PC-3 (cell line): Measurements from ENCODE around the gene BNIP5. TPM values are rescaled to one million over a fixed set of nuclear protein-coding genes. Genes with fewer than 3 reads are reported as not detected.

Experiments
- ATAC-seq: fragments of 200-7000 bp; cut with Tn5 transposase; 2 replicates; pipeline ENCODE4 v1.9.1; 2020; ENCODE audit warnings: mild to moderate bottlenecking, moderate library complexity
- BruUV-seq: library from RNA; stranded (reverse); fragments of 400-500 nt; replicated peaks from 2 replicates; lab custom pipeline; 2021; lab: Mats Ljungman, UMichigan
- CTCF ChIA-PET: fragments of 300-600 bp; sonication (Branson Sonifier 250); formaldehyde crosslinking; loops from one replicate; lab custom pipeline; 2022; ENCODE audit warnings: antibody characterized with exemption; lab: Charles Lee
- POLR2A ChIA-PET: fragments of 300-600 bp; sonication (Branson Sonifier 250); formaldehyde crosslinking; loops from one replicate; lab custom pipeline; 2022; ENCODE audit warnings: antibody characterized with exemption; ENCODE audit not compliant: unreplicated experiment; lab: Charles Lee
- DNase-seq: peaks from one replicate; pipeline ENCODE4 v3.0.0-alpha.2; 2015
- H2AFZ ChIP-seq: fragments of 300-600 bp; sonication (generic); 2 replicates; pipeline ENCODE4 v1.6.0; 2016; ENCODE audit warnings: antibody characterized with exemption, low read length
- H3F3A ChIP-seq: fragments of 300-600 bp; sonication (generic); one replicate; pipeline ENCODE4 v1.6.0; 2017; ENCODE audit warnings: antibody characterized with exemption, low read length, control low read depth, mild to moderate bottlenecking; ENCODE audit not compliant: unreplicated experiment
- H3K27ac ChIP-seq: fragments of 300-600 bp; sonication (generic); 2 replicates; pipeline ENCODE4 v1.5.1; 2016; ENCODE audit warnings: mild to moderate bottlenecking, low read length
- H3K27me3 ChIP-seq: fragments of 300-600 bp; sonication (generic); 2 replicates; pipeline ENCODE4 v1.6.1; 2016; ENCODE audit warnings: low read length, mixed read lengths
- H3K36me3 ChIP-seq: fragments of 300-600 bp; sonication (generic); 2 replicates; pipeline ENCODE4 v1.6.1; 2016; ENCODE audit warnings: low read depth, mixed run types, low read length, mixed read lengths
- H3K4me1 ChIP-seq: fragments of 300-600 bp; sonication (generic); 2 replicates; pipeline ENCODE4 v1.5.1; 2016; ENCODE audit warnings: low read length; ENCODE audit not compliant: insufficient read depth
- H3K4me2 ChIP-seq: fragments of 300-600 bp; sonication (generic); 2 replicates; pipeline ENCODE4 v1.6.0; 2016; ENCODE audit warnings: low read length
- H3K4me3 ChIP-seq: fragments of 300-600 bp; sonication (generic); 2 replicates; pipeline ENCODE4 v1.5.1; 2016; ENCODE audit warnings: mild to moderate bottlenecking, low read length, mixed read lengths
- H3K79me2 ChIP-seq: fragments of 300-600 bp; sonication (generic); 2 replicates; pipeline ENCODE4 v1.6.1; 2017; ENCODE audit warnings: low read length, mixed read lengths
- H3K9ac ChIP-seq: fragments of 300-600 bp; sonication (generic); 2 replicates; pipeline ENCODE4 v1.6.0; 2016; ENCODE audit warnings: mild to moderate bottlenecking, low read length
- H3K9me2 ChIP-seq: fragments of 300-600 bp; sonication (generic); replicated peaks from 2 replicates; pipeline ENCODE4 v1.6.1; 2016; ENCODE audit warnings: mixed run types, low read length, mixed read lengths
- H3K9me3 ChIP-seq: fragments of 300-600 bp; sonication (generic); 2 replicates; pipeline ENCODE4 v1.6.1; 2016; ENCODE audit warnings: low read length, mixed read lengths
- H4K20me1 ChIP-seq: fragments of 300-600 bp; sonication (generic); 2 replicates; pipeline ENCODE4 v1.6.1; 2016; ENCODE audit warnings: low read length, mixed read lengths
- CTCF ChIP-seq: fragments of 300-600 bp; sonication (generic); conservative IDR thresholded peaks from 2 replicates; pipeline ENCODE4 v1.5.1; 2017; ENCODE audit warnings: antibody characterized with exemption, low read depth, mild to moderate bottlenecking, low read length
- EZH2 ChIP-seq: fragments of 300-600 bp; sonication (generic); IDR thresholded peaks from one replicate; pipeline ENCODE4 v1.6.1; 2017; ENCODE audit warnings: antibody characterized with exemption, mild to moderate bottlenecking, low read length; ENCODE audit not compliant: unreplicated experiment
- EZH2phosphoT487 ChIP-seq: fragments of 300-600 bp; sonication (generic); IDR thresholded peaks from 2 replicates; pipeline ENCODE4 v1.6.1; 2018; ENCODE audit warnings: mild to moderate bottlenecking, antibody characterized with exemption, low read length, borderline replicate concordance
- intact Hi-C: fragments of 100-400 bp; cut with micrococcal nuclease; formaldehyde crosslinking; loops from 2 replicates; pipeline ENCODE4 v1.9.0; 2023
- total RNA-seq: library from RNA; depleted of rRNA; stranded (reverse); fragments of >200 nt; gene quantifications from 2 replicates; pipeline ENCODE4 v1.2.3, GENCODE V29; 2014

Gene BNIP5
- total RNA-seq, 1 experiment from 2014 or later, result not detected

- H3K9ac ChIP-seq, result no peak overlapping the region
- TF ChIP-seq EZH2 (no peak), EZH2phosphoT487 (no peak), CTCF (no peak)
- H3K36me3 ChIP-seq, result no peaks in the 10 kb centered on the region
- H3K4me1 ChIP-seq, result no peaks in the 10 kb centered on the region; the same call in 1 of the 2 replicates
- ATAC-seq (no peak), DNase-seq (peak; percentile 23)
- no peaks in the 10 kb centered on the region for H3K9me3 ChIP-seq
- BruUV-seq, result no TSS peak
- intact Hi-C loops, result no loop called here
- ChIA-PET CTCF (interaction anchor here (1.1 kb wide), 1 partner anchor 11 kb away, joined by 3 read pairs; no protein-coding TSS in a partner anchor), POLR2A (no interaction called here)
- no peak overlapping the region for H3K27ac ChIP-seq
- no peaks in the 10 kb centered on the region for H3K79me2 ChIP-seq
- no peak overlapping the region for H2AFZ ChIP-seq
- H3K4me3 ChIP-seq, result no peak overlapping the region
- H3K27me3 ChIP-seq, result peaks cover 12% of the 10 kb centered on the region; the same call in 1 of the 2 replicates
- H4K20me1 ChIP-seq, result no peaks in the 10 kb centered on the region
- no peaks in the 10 kb centered on the region for H3K9me2 ChIP-seq
- no peaks in the 10 kb centered on the region for H3F3A ChIP-seq
- H3K4me2 ChIP-seq, result no peak overlapping the region
These were observed 45.7 kb downstream of the BNIP5 start for GRCh38 chr6:36290668-36291620.

- no peak overlapping the region for H2AFZ ChIP-seq
- POLR2A ChIA-PET, result interaction anchor here (0.5 kb wide), 1 partner anchor 880 kb away, joined by 23 read pairs; no protein-coding TSS in a partner anchor
- no peaks in the 10 kb centered on the region for H3K79me2 ChIP-seq
- H3K27me3 ChIP-seq, result no peaks in the 10 kb centered on the region
- no peaks in the 10 kb centered on the region for H4K20me1 ChIP-seq
- H3F3A ChIP-seq, result no peaks in the 10 kb centered on the region
- intact Hi-C loops, result no loop called here
- no peak overlapping the region for H3K27ac ChIP-seq
- TF ChIP-seq EZH2phosphoT487, result no peak
- TF ChIP-seq EZH2, result no peak
- TF ChIP-seq CTCF, result no peak
- no peaks in the 10 kb centered on the region for H3K36me3 ChIP-seq
- no peaks in the 10 kb centered on the region; the same call in 1 of the 2 replicates for H3K4me1 ChIP-seq
- CTCF ChIA-PET, result no interaction called here
- no peak overlapping the region for H3K9ac ChIP-seq
- no peaks in the 10 kb centered on the region for H3K9me2 ChIP-seq
- H3K4me2 ChIP-seq, result no peak overlapping the region
- no peaks in the 10 kb centered on the region for H3K9me3 ChIP-seq
- H3K4me3 ChIP-seq, result no peak overlapping the region
- BruUV-seq, result no TSS peak
- ATAC-seq (no peak), DNase-seq (no peak)
These were observed 47.3 kb downstream of the BNIP5 start for GRCh38 chr6:36289281-36289878.
